Endothelial cell of umbilical vein (primary cell): Measurements from ENCODE around the gene PLSCR1. TPM values are rescaled to one million over a fixed set of nuclear protein-coding genes. Genes with fewer than 3 reads are reported as not detected.
"Not testable (repeated sequence)": the region's sequence is repeated elsewhere in the genome, so short reads cannot be mapped to it uniquely, and the experiment has no call there.

Experiments used
- BruUV-seq: library from RNA; stranded (reverse); fragments of 400-500 nt; replicated peaks from 2 replicates; lab custom pipeline; 2021; lab: Mats Ljungman, UMichigan
- CTCF ChIA-PET: fragments of 300-600, 350-600 bp; sonication (Branson Sonifier 250); formaldehyde crosslinking; loops from one replicate; lab custom pipeline; 2021; ENCODE audit warnings: antibody characterized with exemption, inconsistent platforms; lab: Charles Lee
- POLR2A ChIA-PET: fragments of 300-600, 350-600 bp; sonication (Branson Sonifier 250); formaldehyde crosslinking; loops from one replicate; lab custom pipeline; 2021; ENCODE audit warnings: antibody characterized with exemption, inconsistent platforms; lab: Charles Lee
- DNase-seq: peaks from one replicate; pipeline ENCODE4 v3.0.0-alpha.2; 2011; ENCODE audit warnings: low read depth, low spot score
- FAIRE-seq: peaks from 2 replicates; lab custom pipeline; 2011; peaks lifted over from hg19 to GRCh38; lab: Jason Lieb, UNC
- H2AFZ ChIP-seq: 2 replicates; pipeline ENCODE4 v1.6.0; 2012; ENCODE audit warnings: low read depth, low read length, control low read depth, inconsistent platforms
- H3K27ac ChIP-seq: 2 replicates; pipeline ENCODE4 v1.5.1; 2011; ENCODE audit warnings: low read depth, mild to moderate bottlenecking, control low read depth, low read length, moderate library complexity; ENCODE audit not compliant: insufficient read depth
- H3K27me3 ChIP-seq, 2 experiments: 2 replicates each; pipeline versions ENCODE4 v1.6.0 to v1.6.1; 2011; ENCODE audit warnings: low read length in 2 of 2, mixed read lengths in 1 of 2; ENCODE audit not compliant: control insufficient read depth in 2 of 2, insufficient read depth in 2 of 2
- H3K36me3 ChIP-seq, 2 experiments: 2 replicates in 1 of 2; 3 replicates in 1 of 2; pipeline ENCODE4 v1.5.1; 2011; ENCODE audit warnings: low read length in 2 of 2, mild to moderate bottlenecking in 1 of 2, moderate library complexity in 1 of 2; ENCODE audit not compliant: control insufficient read depth in 2 of 2, insufficient read depth in 2 of 2; ENCODE audit errors: extremely low read depth in 1 of 2
- H3K4me1 ChIP-seq: 3 replicates; pipeline ENCODE4 v1.5.1; 2011; ENCODE audit warnings: mild to moderate bottlenecking, low read length; ENCODE audit not compliant: control insufficient read depth, insufficient read depth; ENCODE audit errors: extremely low read depth
- H3K4me2 ChIP-seq: 2 replicates; pipeline ENCODE4 v1.6.1; 2011; ENCODE audit warnings: low read length, control low read depth, mixed read lengths; ENCODE audit not compliant: insufficient read depth
- H3K4me3 ChIP-seq, 3 experiments: fragments of 200-600 bp in 1 of 3; sonication (generic), shearing (Covaris generic) in 1 of 3; replicated peaks in 1 of 3; 2 replicates each; pipeline ENCODE4 v1.5.1; 2011 to 2016; ENCODE audit warnings: control low read depth in 3 of 3, low read length in 3 of 3, mild to moderate bottlenecking in 2 of 3, inconsistent platforms in 1 of 3, low read depth in 1 of 3, moderate library complexity in 1 of 3; ENCODE audit not compliant: insufficient read depth in 1 of 3
- H3K79me2 ChIP-seq: 2 replicates; pipeline ENCODE4 v1.6.0; 2012; ENCODE audit warnings: low read length, inconsistent platforms; ENCODE audit not compliant: control insufficient read depth, insufficient read depth
- H3K9ac ChIP-seq: replicated peaks from 2 replicates; pipeline ENCODE3; 2011; ENCODE audit warnings: low read length, control low read depth; ENCODE audit not compliant: insufficient read depth; ENCODE audit errors: extremely low read depth
- H3K9me1 ChIP-seq: replicated peaks from 3 replicates; pipeline ENCODE4 v1.6.0; 2011; ENCODE audit warnings: mild to moderate bottlenecking, low read length; ENCODE audit not compliant: control insufficient read depth, insufficient read depth; ENCODE audit errors: extremely low read depth
- H3K9me3 ChIP-seq: replicated peaks from 2 replicates; pipeline ENCODE4 v1.5.1; 2012; ENCODE audit warnings: low read length, inconsistent platforms; ENCODE audit not compliant: control insufficient read depth, insufficient read depth
- H4K20me1 ChIP-seq: replicated peaks from 2 replicates; pipeline ENCODE3; 2011; ENCODE audit warnings: mild to moderate bottlenecking, low read length; ENCODE audit not compliant: control insufficient read depth, insufficient read depth; ENCODE audit errors: extremely low read depth
- POLR2A ChIP-seq: IDR thresholded peaks from 2 replicates; pipeline ENCODE4 v1.6.1; 2012; ENCODE audit warnings: low read depth, mild to moderate bottlenecking, control low read depth, low read length
- dilution Hi-C: fragments of 300-500 bp; cut with MboI; formaldehyde crosslinking; loops from one replicate; pipeline ENCODE4 v1.15.0; 2019; ENCODE audit warnings: low sequenced_read_pairs; ENCODE audit not compliant: extremely low pct_ligation_motif_present
- intact Hi-C: fragments of 100-400 bp; cut with micrococcal nuclease; formaldehyde crosslinking; loops from one replicate; pipeline ENCODE4 v1.10.0; 2022
- polyA plus RNA-seq, 4 experiments: library from polyadenylated mRNA; depleted of rRNA in 3 of 4; stranded (reverse) in 3 of 4; unstranded in 1 of 4; fragments of >200 nt; gene quantifications; 2 replicates each; pipeline versions ENCODE4 v1.2.1 to v1.2.3, GENCODE V29; 2011 to 2012; ENCODE audit warnings: missing spikeins in 1 of 4
- total RNA-seq: library from RNA; stranded (reverse); gene quantifications from 2 replicates; pipeline ENCODE4 v1.2.3, GENCODE V29; 2021

Gene PLSCR1
- total and polyA plus RNA-seq, 2 donors (not counting 3 experiments of a cell fraction or from before 2014, with no cell fraction given): 53.2 to 78.7 TPM

GRCh38 chr3:146497145-146497843 is 47.1 kb downstream of the PLSCR1 start:
- H3K9ac ChIP-seq, H3K9me1 ChIP-seq, H3K4me1 ChIP-seq, H3K27me3 ChIP-seq, intact Hi-C loops, H3K36me3 ChIP-seq, FAIRE-seq, H3K4me2 ChIP-seq, H3K79me2 ChIP-seq, H4K20me1 ChIP-seq, DNase-seq, H2AFZ ChIP-seq, H3K9me3 ChIP-seq, BruUV-seq, dilution Hi-C loops, CTCF ChIA-PET, POLR2A ChIA-PET, H3K4me3 ChIP-seq, H3K27ac ChIP-seq: not testable (repeated sequence)

- dilution Hi-C loops: no loop called here
- H3K27ac ChIP-seq: no peak overlapping the region
Observed at GRCh38 chr3:146496726-146497125, 47.7 kb downstream of the PLSCR1 start.

More at GRCh38 chr3:146496726-146497125, 47.7 kb downstream of the PLSCR1 start:
- TF ChIP-seq POLR2A: no peak
- Histone ChIP-seq H3K4me3 (no peak overlapping the region), H2AFZ (no peak overlapping the region), H3K9ac (no peak overlapping the region), H3K4me2 (no peak overlapping the region), H3K4me1 (no peaks in the 10 kb centered on the region), H4K20me1 (no peaks in the 10 kb centered on the region), H3K9me1 (no peaks in the 10 kb centered on the region), H3K79me2 (no peaks in the 10 kb centered on the region), H3K27me3 (no peaks in the 10 kb centered on the region), H3K9me3 (no peaks in the 10 kb centered on the region), H3K36me3 (no peaks in the 10 kb centered on the region)
- intact Hi-C loops: no loop called here
- no peak for FAIRE-seq
- ChIA-PET CTCF (no interaction called here), POLR2A (no interaction called here)
- no TSS peak for BruUV-seq
- no peak for DNase-seq
